ENCODE results near the gene RPL10L. TPM values are rescaled to one million over a fixed set of nuclear protein-coding genes. Genes with fewer than 3 reads are reported as not detected.

RPL10L gene
- total and polyA plus RNA-seq, 10 donors, result not detected

- no peak for DNase-seq
- H3K27me3 ChIP-seq (replicated peaks in 1 of 7), result no peaks in the 10 kb centered on the region
- H3K4me1 ChIP-seq, result no peaks in the 10 kb centered on the region
- H3K27ac ChIP-seq, result no peak overlapping the region
- H3K36me3 ChIP-seq, result no peaks in the 10 kb centered on the region
- intact Hi-C loops (cut with DNase I; ENCODE audit: low total_unique reads), result no loop called here
- TF ChIP-seq POLR2A (IDR thresholded peaks at IDR 0.05), result no peak
- TF ChIP-seq POLR2AphosphoS5 (IDR thresholded peaks at IDR 0.05), result no peak
- TF ChIP-seq CTCF (IDR thresholded peaks at IDR 0.05 in 8 of 11, conservative IDR thresholded peaks at IDR 0.05 in 3 of 11), result no peak
- 68 to 83% (median 72%) methylated on average over 2 to 4 of the region's 4 CpGs for WGBS, 5 donors
- no peak overlapping the region for H3K4me3 ChIP-seq
- H3K9me3 ChIP-seq, result peaks cover 0 to 32% (median 21%) of the 10 kb centered on the region in 8 donors
These were observed 11.8 kb upstream of the RPL10L start for GRCh38 chr14:46663382-46663781.

GRCh38 chr14:46661728-46662127 is 10.1 kb upstream of the RPL10L start:
- peaks cover 0 to 35% (median 23%) of the 10 kb centered on the region in 8 donors for H3K9me3 ChIP-seq
- no peaks in the 10 kb centered on the region for H3K36me3 ChIP-seq
- H3K27me3 ChIP-seq (replicated peaks in 1 of 7), result no peaks in the 10 kb centered on the region
- 14 to 33% (median 25%) methylated on average over 1 of the region's 1 CpG for WGBS, 5 donors
- H3K27ac ChIP-seq, result no peak overlapping the region
- H3K4me3 ChIP-seq, result no peak overlapping the region
- no peaks in the 10 kb centered on the region for H3K4me1 ChIP-seq
- TF ChIP-seq POLR2AphosphoS5 (IDR thresholded peaks at IDR 0.05), result no peak
- TF ChIP-seq POLR2A (IDR thresholded peaks at IDR 0.05), result no peak
- TF ChIP-seq CTCF (IDR thresholded peaks at IDR 0.05 in 8 of 11, conservative IDR thresholded peaks at IDR 0.05 in 3 of 11), result no peak
- intact Hi-C loops (cut with DNase I; ENCODE audit: low total_unique reads), result no loop called here
- DNase-seq, result no peak

- Histone ChIP-seq H3K4me3 (no peak overlapping the region), H3K27me3 (replicated peaks in 1 of 7) (no peaks in the 10 kb centered on the region), H3K4me1 (no peaks in the 10 kb centered on the region), H3K36me3 (no peaks in the 10 kb centered on the region), H3K9me3 (peaks cover 0 to 12% (median 3%) of the 10 kb centered on the region in 8 donors), H3K27ac (no peak overlapping the region)
- no peak for DNase-seq
- TF ChIP-seq POLR2AphosphoS5 (IDR thresholded peaks at IDR 0.05) (no peak), POLR2A (IDR thresholded peaks at IDR 0.05) (no peak), CTCF (IDR thresholded peaks at IDR 0.05 in 8 of 11, conservative IDR thresholded peaks at IDR 0.05 in 3 of 11) (no peak)
- intact Hi-C loops (cut with DNase I; ENCODE audit: low total_unique reads), result no loop called here
These were observed 1.6 kb upstream of the RPL10L start for GRCh38 chr14:46653031-46653755.

GRCh38 chr14:46646796-46647195 is 4.8 kb downstream of the RPL10L start:
- intact Hi-C loops (cut with DNase I; ENCODE audit: low total_unique reads), result no loop called here
- Histone ChIP-seq H3K27ac (no peak overlapping the region), H3K9me3 (peaks cover 0 to 12% (median 2%) of the 10 kb centered on the region in 8 donors), H3K4me3 (no peak overlapping the region), H3K27me3 (replicated peaks in 1 of 7) (no peaks in the 10 kb centered on the region), H3K36me3 (no peaks in the 10 kb centered on the region), H3K4me1 (no peaks in the 10 kb centered on the region)
- DNase-seq, result no peak
- no peak for TF ChIP-seq POLR2AphosphoS5 (IDR thresholded peaks at IDR 0.05)
- TF ChIP-seq POLR2A (IDR thresholded peaks at IDR 0.05), result no peak
- no peak for TF ChIP-seq CTCF (IDR thresholded peaks at IDR 0.05 in 8 of 11, conservative IDR thresholded peaks at IDR 0.05 in 3 of 11)
